GM23338 (cell line): ENCODE measurements around the gene KPNA6. TPM values are rescaled to one million over a fixed set of nuclear protein-coding genes. Genes with fewer than 3 reads are reported as not detected.

Experiments used
- ATAC-seq: fragments of 200-7000 bp; cut with Tn5 transposase; 3 replicates; pipeline ENCODE4 v1.9.1; 2020
- DNase-seq: peaks from one replicate; pipeline ENCODE4 v3.0.0-alpha.2; 2015; ENCODE audit warnings: low spot score
- H2AFZ ChIP-seq: fragments of 200-600 bp; sonication (generic); 2 replicates; pipeline ENCODE4 v1.8.0; 2016; ENCODE audit warnings: antibody characterized with exemption, mild to moderate bottlenecking, moderate library complexity
- H3F3A ChIP-seq: fragments of 200-600 bp; sonication (generic); replicated peaks from 2 replicates; pipeline ENCODE4 v1.8.0; 2017; ENCODE audit warnings: antibody characterized with exemption, mixed run types, low read depth
- H3K27ac ChIP-seq: fragments of 200-600 bp; sonication (generic); 2 replicates; pipeline ENCODE4 v1.6.1; 2016; ENCODE audit warnings: low read depth
- H3K27me3 ChIP-seq: fragments of 200-600 bp; sonication (generic); 2 replicates; pipeline ENCODE4 v1.8.0; 2016; ENCODE audit warnings: mild to moderate bottlenecking, mixed run types, moderate library complexity; ENCODE audit not compliant: insufficient read depth
- H3K36me3 ChIP-seq: fragments of 200-600 bp; sonication (generic); 2 replicates; pipeline ENCODE4 v1.8.0; 2016; ENCODE audit warnings: mild to moderate bottlenecking; ENCODE audit not compliant: insufficient read depth
- H3K4me1 ChIP-seq: fragments of 200-600 bp; sonication (generic); 2 replicates; pipeline ENCODE4 v1.8.0; 2016; ENCODE audit warnings: mild to moderate bottlenecking, moderate library complexity; ENCODE audit not compliant: insufficient read depth
- H3K4me2 ChIP-seq: fragments of 200-600 bp; sonication (generic); 2 replicates; pipeline ENCODE4 v1.7.1; 2017; ENCODE audit warnings: mixed run types
- H3K4me3 ChIP-seq: fragments of 200-600 bp; sonication (generic); 2 replicates; pipeline ENCODE4 v1.6.1; 2016; ENCODE audit warnings: mixed run types
- H3K79me2 ChIP-seq: fragments of 200-600 bp; sonication (generic); replicated peaks from 2 replicates; pipeline ENCODE4 v1.8.0; 2017; ENCODE audit warnings: mild to moderate bottlenecking; ENCODE audit not compliant: insufficient read depth
- H3K9me2 ChIP-seq: fragments of 200-600 bp; sonication (generic); 2 replicates; pipeline ENCODE4 v1.8.0; 2017; ENCODE audit not compliant: insufficient read depth
- H4K20me1 ChIP-seq: fragments of 200-600 bp; sonication (generic); replicated peaks from 2 replicates; pipeline ENCODE4 v1.8.0; 2017; ENCODE audit warnings: mild to moderate bottlenecking; ENCODE audit not compliant: insufficient read depth
- H3K27ac Mint-ChIP-seq: 2 replicates; pipeline ENCODE4 v1.8.0; 2020; ENCODE audit warnings: inconsistent platforms, mild to moderate bottlenecking, moderate library complexity, mixed read lengths
- H3K27me3 Mint-ChIP-seq: 3 replicates; pipeline ENCODE4 v1.8.0; 2022; ENCODE audit warnings: low read depth, mild to moderate bottlenecking, moderate library complexity, mixed read lengths, inconsistent platforms; ENCODE audit not compliant: insufficient read depth, poor library complexity
- H3K36me3 Mint-ChIP-seq: 3 replicates; pipeline ENCODE4 v1.8.0; 2021; ENCODE audit warnings: low read depth, mild to moderate bottlenecking, inconsistent platforms, moderate library complexity, mixed read lengths
- H3K4me1 Mint-ChIP-seq: 3 replicates; pipeline ENCODE4 v1.8.0; 2020; ENCODE audit warnings: mild to moderate bottlenecking, inconsistent platforms, mixed read lengths
- H3K4me3 Mint-ChIP-seq: 3 replicates; pipeline ENCODE4 v1.8.0; 2021; ENCODE audit warnings: moderate library complexity, mild to moderate bottlenecking, inconsistent platforms, mixed read lengths
- H3K9me3 Mint-ChIP-seq: 3 replicates; pipeline ENCODE4 v1.8.0; 2020; ENCODE audit warnings: moderate library complexity, mild to moderate bottlenecking, inconsistent platforms, mixed read lengths
- CREB1 ChIP-seq: fragments of 250-450 bp; sonication (Bioruptor Pico); IDR thresholded peaks from 2 replicates; pipeline ENCODE4 v1.5.0; 2020; ENCODE audit warnings: low read depth, mild to moderate bottlenecking, moderate library complexity
- EZH2phosphoT487 ChIP-seq: fragments of 200-600 bp; sonication (generic); IDR thresholded peaks from one replicate; pipeline ENCODE4 v1.8.1; 2018; ENCODE audit warnings: antibody characterized with exemption; ENCODE audit not compliant: unreplicated experiment
- ZNF331 ChIP-seq: fragments of 250-450 bp; sonication (Bioruptor Pico); IDR thresholded peaks from 2 replicates; pipeline ENCODE4 v1.5.0; 2020; ENCODE audit warnings: low read depth, mild to moderate bottlenecking, moderate library complexity
- polyA plus RNA-seq: library from polyadenylated mRNA; unstranded; fragments of >200 nt; fragmentation: Nextera tagmentation; extraction: Ambion mirVana; gene quantifications from 2 replicates; pipeline ENCODE4 v1.2.1, GENCODE V29; 2016
- total RNA-seq: library from RNA; depleted of rRNA; stranded (reverse); fragments of >200 nt; shearing (Covaris generic); gene quantifications from 2 replicates; pipeline ENCODE4 v1.2.3, GENCODE V29; 2014
- TF ChIP-seq, protein P1 (sequence below): IDR thresholded peaks from 2 replicates; pipeline ENCODE4 v1.6.1; 2016; ENCODE audit warnings: antibody characterized with exemption
- TF ChIP-seq, protein P2 (sequence below): IDR thresholded peaks from one replicate; pipeline ENCODE4 v1.6.1; 2018; ENCODE audit warnings: antibody characterized with exemption; ENCODE audit not compliant: unreplicated experiment
- TF ChIP-seq, protein P3 (sequence below), 2 experiments: fragments of 200-600 bp in 1 of 2; sonication (generic) in 1 of 2; conservative IDR thresholded peaks; 2 replicates each; pipeline versions ENCODE4 v1.5.1 to v1.6.1; 2016 to 2017; ENCODE audit warnings: antibody characterized with exemption in 2 of 2, low read depth in 2 of 2, mild to moderate bottlenecking in 2 of 2, moderate library complexity in 1 of 2

The KPNA6 gene
- total and polyA plus RNA-seq, 2 experiments from 2014 or later = 28.6 to 72.2 TPM

DNA sequence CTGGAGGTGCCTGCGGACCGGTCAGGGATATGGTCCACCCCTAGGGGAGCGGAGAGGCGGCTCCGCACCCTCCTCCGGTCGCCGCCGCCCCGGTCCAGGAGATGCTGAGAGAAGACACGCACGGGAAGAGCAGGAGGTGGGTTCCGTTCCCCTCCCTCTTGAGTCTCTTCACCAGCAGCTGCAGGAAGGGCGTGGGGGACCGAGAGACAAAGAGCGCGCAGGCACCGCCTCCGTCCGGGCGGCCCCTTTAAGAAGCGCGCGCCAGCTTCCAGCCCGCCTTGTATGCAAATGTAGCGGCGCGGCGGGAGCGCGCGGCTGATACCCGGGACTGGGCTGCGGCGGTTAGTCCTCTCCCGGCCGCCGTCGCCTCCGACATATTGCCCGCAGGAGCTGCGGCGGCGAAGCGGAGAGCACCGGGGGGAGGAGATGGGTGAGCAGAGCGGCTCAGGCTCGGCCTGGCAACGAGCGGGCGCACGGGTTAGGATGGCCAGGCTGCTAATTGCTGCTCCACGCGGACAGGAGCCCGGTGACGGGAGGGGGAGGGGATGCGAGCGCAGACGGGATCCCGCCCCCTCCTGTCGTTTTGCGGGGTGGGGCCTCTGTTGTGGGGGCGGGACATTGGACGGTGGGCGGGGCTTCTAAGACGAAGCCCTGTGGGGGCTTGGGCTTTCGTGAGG lies 35.1 kb upstream of the KPNA6 start, which contains the start of gene TMEM39B (continued):
- TF ChIP-seq CREB1 (CRISPR knock-in tag) (0 out of 2 replicates have a peak, but pooled peaks have one; percentile 27), EZH2phosphoT487 (no peak)
- TF ChIP-seq, protein P1, sequence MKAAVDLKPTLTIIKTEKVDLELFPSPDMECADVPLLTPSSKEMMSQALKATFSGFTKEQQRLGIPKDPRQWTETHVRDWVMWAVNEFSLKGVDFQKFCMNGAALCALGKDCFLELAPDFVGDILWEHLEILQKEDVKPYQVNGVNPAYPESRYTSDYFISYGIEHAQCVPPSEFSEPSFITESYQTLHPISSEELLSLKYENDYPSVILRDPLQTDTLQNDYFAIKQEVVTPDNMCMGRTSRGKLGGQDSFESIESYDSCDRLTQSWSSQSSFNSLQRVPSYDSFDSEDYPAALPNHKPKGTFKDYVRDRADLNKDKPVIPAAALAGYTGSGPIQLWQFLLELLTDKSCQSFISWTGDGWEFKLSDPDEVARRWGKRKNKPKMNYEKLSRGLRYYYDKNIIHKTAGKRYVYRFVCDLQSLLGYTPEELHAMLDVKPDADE = 0 out of 2 replicates have a peak, but pooled peaks have one; percentile 9
- TF ChIP-seq, protein P2, sequence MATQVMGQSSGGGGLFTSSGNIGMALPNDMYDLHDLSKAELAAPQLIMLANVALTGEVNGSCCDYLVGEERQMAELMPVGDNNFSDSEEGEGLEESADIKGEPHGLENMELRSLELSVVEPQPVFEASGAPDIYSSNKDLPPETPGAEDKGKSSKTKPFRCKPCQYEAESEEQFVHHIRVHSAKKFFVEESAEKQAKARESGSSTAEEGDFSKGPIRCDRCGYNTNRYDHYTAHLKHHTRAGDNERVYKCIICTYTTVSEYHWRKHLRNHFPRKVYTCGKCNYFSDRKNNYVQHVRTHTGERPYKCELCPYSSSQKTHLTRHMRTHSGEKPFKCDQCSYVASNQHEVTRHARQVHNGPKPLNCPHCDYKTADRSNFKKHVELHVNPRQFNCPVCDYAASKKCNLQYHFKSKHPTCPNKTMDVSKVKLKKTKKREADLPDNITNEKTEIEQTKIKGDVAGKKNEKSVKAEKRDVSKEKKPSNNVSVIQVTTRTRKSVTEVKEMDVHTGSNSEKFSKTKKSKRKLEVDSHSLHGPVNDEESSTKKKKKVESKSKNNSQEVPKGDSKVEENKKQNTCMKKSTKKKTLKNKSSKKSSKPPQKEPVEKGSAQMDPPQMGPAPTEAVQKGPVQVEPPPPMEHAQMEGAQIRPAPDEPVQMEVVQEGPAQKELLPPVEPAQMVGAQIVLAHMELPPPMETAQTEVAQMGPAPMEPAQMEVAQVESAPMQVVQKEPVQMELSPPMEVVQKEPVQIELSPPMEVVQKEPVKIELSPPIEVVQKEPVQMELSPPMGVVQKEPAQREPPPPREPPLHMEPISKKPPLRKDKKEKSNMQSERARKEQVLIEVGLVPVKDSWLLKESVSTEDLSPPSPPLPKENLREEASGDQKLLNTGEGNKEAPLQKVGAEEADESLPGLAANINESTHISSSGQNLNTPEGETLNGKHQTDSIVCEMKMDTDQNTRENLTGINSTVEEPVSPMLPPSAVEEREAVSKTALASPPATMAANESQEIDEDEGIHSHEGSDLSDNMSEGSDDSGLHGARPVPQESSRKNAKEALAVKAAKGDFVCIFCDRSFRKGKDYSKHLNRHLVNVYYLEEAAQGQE = no peak

GRCh38 chr1:32073299-32074229 lies 34.3 kb upstream of the KPNA6 start:
- Mint-ChIP-seq H3K4me1 (peaks cover 22% of the 10 kb centered on the region), H3K9me3 (0 out of 3 replicates have a peak, but pooled peaks cover 2% of the 10 kb centered on the region), H3K36me3 (peaks cover 30% of the 10 kb centered on the region), H3K4me3 (peak overlapping the region; percentile 79), H3K27me3 (peaks cover 22% of the 10 kb centered on the region), H3K27ac (peak overlapping the region; percentile 96)
- TF ChIP-seq, protein P3, sequence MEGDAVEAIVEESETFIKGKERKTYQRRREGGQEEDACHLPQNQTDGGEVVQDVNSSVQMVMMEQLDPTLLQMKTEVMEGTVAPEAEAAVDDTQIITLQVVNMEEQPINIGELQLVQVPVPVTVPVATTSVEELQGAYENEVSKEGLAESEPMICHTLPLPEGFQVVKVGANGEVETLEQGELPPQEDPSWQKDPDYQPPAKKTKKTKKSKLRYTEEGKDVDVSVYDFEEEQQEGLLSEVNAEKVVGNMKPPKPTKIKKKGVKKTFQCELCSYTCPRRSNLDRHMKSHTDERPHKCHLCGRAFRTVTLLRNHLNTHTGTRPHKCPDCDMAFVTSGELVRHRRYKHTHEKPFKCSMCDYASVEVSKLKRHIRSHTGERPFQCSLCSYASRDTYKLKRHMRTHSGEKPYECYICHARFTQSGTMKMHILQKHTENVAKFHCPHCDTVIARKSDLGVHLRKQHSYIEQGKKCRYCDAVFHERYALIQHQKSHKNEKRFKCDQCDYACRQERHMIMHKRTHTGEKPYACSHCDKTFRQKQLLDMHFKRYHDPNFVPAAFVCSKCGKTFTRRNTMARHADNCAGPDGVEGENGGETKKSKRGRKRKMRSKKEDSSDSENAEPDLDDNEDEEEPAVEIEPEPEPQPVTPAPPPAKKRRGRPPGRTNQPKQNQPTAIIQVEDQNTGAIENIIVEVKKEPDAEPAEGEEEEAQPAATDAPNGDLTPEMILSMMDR (conservative IDR thresholded peaks at IDR 0.05; ENCODE audit: low read depth in 2 of 2) = peak; percentile 43 to 78
- no peak for TF ChIP-seq ZNF331 (CRISPR knock-in tag)
- Histone ChIP-seq H3K27me3 (no peaks in the 10 kb centered on the region), H3K4me1 (peaks cover 10% of the 10 kb centered on the region), H4K20me1 (peaks cover 11% of the 10 kb centered on the region), H3K9me2 (no peaks in the 10 kb centered on the region), H2AFZ (no peak overlapping the region), H3K4me2 (peak overlapping the region; percentile 85), H3K79me2 (peaks cover 13% of the 10 kb centered on the region), H3K4me3 (peak overlapping the region; percentile 88), H3F3A (peaks cover 9% of the 10 kb centered on the region; the same call in 1 of the 2 replicates), H3K36me3 (peaks cover 4% of the 10 kb centered on the region; the same call in 1 of the 2 replicates), H3K27ac (no peak overlapping the region)
- peak; percentile 99 for DNase-seq
- ATAC-seq = peak; percentile 77
